CD4-positive, alpha-beta T cell (primary cell): Measurements from ENCODE around the gene HTRA2. TPM values are rescaled to one million over a fixed set of nuclear protein-coding genes. Genes with fewer than 3 reads are reported as not detected.

ENCODE experiments used
- ATAC-seq: fragments of 200-7000 bp; cut with Tn5 transposase; one replicate; pipeline ENCODE4 v1.10.0; 2022; ENCODE audit warnings: mild to moderate bottlenecking; ENCODE audit not compliant: poor library complexity
- CTCF ChIA-PET: fragments of 350-600 bp; sonication (Branson Sonifier 250); formaldehyde crosslinking; loops from one replicate; lab custom pipeline; 2021; ENCODE audit warnings: antibody characterized with exemption, inconsistent platforms; lab: Charles Lee
- POLR2A ChIA-PET: fragments of 350-600 bp; sonication (Branson Sonifier 250); formaldehyde crosslinking; loops from one replicate; lab custom pipeline; 2021; ENCODE audit warnings: antibody characterized with exemption, inconsistent platforms; lab: Charles Lee
- DNase-seq, 14 experiments: peaks; one replicate each; pipeline ENCODE4 v3.0.0-alpha.2; 2013 to 2020; ENCODE audit warnings: mixed read lengths in 2 of 14
- H3K27ac ChIP-seq, 2 donors: one replicate each; pipeline versions ENCODE4 v1.5.1 to v1.7.0; 2013; ENCODE audit warnings: low read length in 2 of 2, low read depth in 1 of 2, mild to moderate bottlenecking in 1 of 2
- H3K27me3 ChIP-seq, 2 experiments: 1 replicate in 1 of 2; 2 replicates in 1 of 2; pipeline versions ENCODE4 v1.6.1 to v1.7.0; 2013; ENCODE audit warnings: low read length in 2 of 2, control low read depth in 1 of 2, mild to moderate bottlenecking in 1 of 2, moderate library complexity in 1 of 2; ENCODE audit not compliant: insufficient read depth in 2 of 2, control insufficient read depth in 1 of 2
- H3K36me3 ChIP-seq: one replicate; pipeline ENCODE4 v1.6.1; 2013; ENCODE audit warnings: low read length, control low read depth; ENCODE audit not compliant: insufficient read depth
- H3K4me1 ChIP-seq: one replicate; pipeline ENCODE4 v1.6.1; 2013; ENCODE audit warnings: low read length, control low read depth; ENCODE audit not compliant: insufficient read depth
- H3K4me3 ChIP-seq: one replicate; pipeline ENCODE4 v1.5.1; 2013; ENCODE audit warnings: mild to moderate bottlenecking, low read length, moderate library complexity
- H3K9me3 ChIP-seq, 2 experiments: 1 replicate in 1 of 2; 2 replicates in 1 of 2; pipeline versions ENCODE4 v1.6.1 to v1.7.0; 2013; ENCODE audit warnings: low read length in 2 of 2, mild to moderate bottlenecking in 2 of 2, control low read depth in 1 of 2, moderate library complexity in 1 of 2; ENCODE audit not compliant: control insufficient read depth in 1 of 2, insufficient read depth in 1 of 2
- H3K27ac Mint-ChIP-seq: one replicate; pipeline ENCODE4 v1.8.0; 2020; ENCODE audit warnings: mixed read lengths
- H3K27me3 Mint-ChIP-seq: one replicate; pipeline ENCODE4 v1.8.0; 2021; ENCODE audit warnings: mixed read lengths
- H3K36me3 Mint-ChIP-seq: one replicate; pipeline ENCODE4 v1.8.0; 2021; ENCODE audit warnings: low read depth, mixed read lengths
- H3K4me1 Mint-ChIP-seq: one replicate; pipeline ENCODE4 v1.8.0; 2021; ENCODE audit warnings: low read depth, mixed read lengths
- H3K4me3 Mint-ChIP-seq: one replicate; pipeline ENCODE4 v1.8.0; 2020; ENCODE audit warnings: mild to moderate bottlenecking, mixed read lengths
- H3K9me3 Mint-ChIP-seq: one replicate; pipeline ENCODE4 v1.8.0; 2020; ENCODE audit warnings: mixed read lengths
- intact Hi-C, 2 experiments: fragments of 100-400 bp; cut with DNase I in 1 of 2; cut with micrococcal nuclease in 1 of 2; formaldehyde crosslinking; loops; one replicate each; pipeline versions ENCODE4 v1.15.1 to v1.9.0; 2023 to 2025; cut with DNase I, micrococcal nuclease
- total RNA-seq, 174 experiments: library from RNA in 2 of 174; stranded (reverse) in 2 of 174; gene quantifications; one replicate each; pipeline ENCODE4 v1.2.3 and lab custom pipeline; 2021 to 2026
- TF ChIP-seq, protein P1 (sequence below): fragments of 200-600 bp; IDR thresholded peaks from one replicate; pipeline ENCODE4 v1.8.0; 2022; ENCODE audit warnings: antibody characterized with exemption, mild to moderate bottlenecking

The HTRA2 gene
- total RNA-seq, 2 experiments from 2014 or later: 15.3 to 16.0 TPM

DNA sequence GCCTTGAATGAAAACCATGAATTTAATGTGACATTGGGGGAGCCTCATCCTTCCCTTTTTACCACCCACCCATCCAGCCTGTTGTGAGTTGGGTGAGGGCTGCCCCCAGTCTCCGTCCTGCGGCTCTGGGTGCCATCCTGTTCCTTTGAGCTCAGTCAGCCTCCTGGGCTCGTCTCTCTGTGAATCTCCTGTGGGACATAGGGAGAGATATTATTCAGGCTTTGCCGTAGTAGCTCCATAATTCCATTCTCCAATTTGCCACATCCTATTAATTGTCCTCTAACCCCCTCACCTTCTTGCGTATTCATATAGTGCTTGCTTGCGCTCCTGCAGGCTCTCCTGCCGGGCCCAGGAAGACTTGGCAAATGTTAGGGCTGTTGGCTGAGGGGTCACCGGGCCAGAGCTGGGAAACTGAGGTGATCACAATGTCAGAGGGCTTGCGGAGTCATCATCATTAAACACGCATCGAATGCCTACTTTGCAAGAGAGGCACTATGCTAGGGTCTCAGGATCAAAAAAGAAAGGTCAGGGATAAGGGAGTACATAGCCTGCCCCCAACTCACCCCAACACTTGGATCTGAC lies 3.0 kb upstream of the HTRA2 start:
- H3K4me1 ChIP-seq: peaks cover 34% of the 10 kb centered on the region
- ChIA-PET POLR2A (interaction anchor here (0.7 to 1.9 kb wide), 6 partner anchors 11 to 348 kb away, joined by 3 to 8 read pairs (median 4); partner anchors contain the start of genes CCDC142, INO80B, MOB1A and MRPL53), CTCF (no interaction called here)
- peak overlapping the region; percentile 88 for H3K4me3 Mint-ChIP-seq
- no peak for ATAC-seq
- H3K36me3 ChIP-seq: peaks cover 32% of the 10 kb centered on the region
- TF ChIP-seq, protein P1, sequence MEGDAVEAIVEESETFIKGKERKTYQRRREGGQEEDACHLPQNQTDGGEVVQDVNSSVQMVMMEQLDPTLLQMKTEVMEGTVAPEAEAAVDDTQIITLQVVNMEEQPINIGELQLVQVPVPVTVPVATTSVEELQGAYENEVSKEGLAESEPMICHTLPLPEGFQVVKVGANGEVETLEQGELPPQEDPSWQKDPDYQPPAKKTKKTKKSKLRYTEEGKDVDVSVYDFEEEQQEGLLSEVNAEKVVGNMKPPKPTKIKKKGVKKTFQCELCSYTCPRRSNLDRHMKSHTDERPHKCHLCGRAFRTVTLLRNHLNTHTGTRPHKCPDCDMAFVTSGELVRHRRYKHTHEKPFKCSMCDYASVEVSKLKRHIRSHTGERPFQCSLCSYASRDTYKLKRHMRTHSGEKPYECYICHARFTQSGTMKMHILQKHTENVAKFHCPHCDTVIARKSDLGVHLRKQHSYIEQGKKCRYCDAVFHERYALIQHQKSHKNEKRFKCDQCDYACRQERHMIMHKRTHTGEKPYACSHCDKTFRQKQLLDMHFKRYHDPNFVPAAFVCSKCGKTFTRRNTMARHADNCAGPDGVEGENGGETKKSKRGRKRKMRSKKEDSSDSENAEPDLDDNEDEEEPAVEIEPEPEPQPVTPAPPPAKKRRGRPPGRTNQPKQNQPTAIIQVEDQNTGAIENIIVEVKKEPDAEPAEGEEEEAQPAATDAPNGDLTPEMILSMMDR: no peak
- peak overlapping the region; percentile 71 for H3K27ac Mint-ChIP-seq
- peaks cover 35% of the 10 kb centered on the region for H3K4me1 Mint-ChIP-seq
- intact Hi-C loops: no loop called here
- peaks cover 11% of the 10 kb centered on the region for H3K27me3 Mint-ChIP-seq
- H3K9me3 ChIP-seq: peaks cover 0 to 6% of the 10 kb centered on the region in 2 experiments
- H3K27ac ChIP-seq: no peak overlapping the region
- no peak overlapping the region for H3K4me3 ChIP-seq
- H3K9me3 Mint-ChIP-seq: no peaks in the 10 kb centered on the region
- no peak for DNase-seq
- peaks cover 51% of the 10 kb centered on the region for H3K36me3 Mint-ChIP-seq
- H3K27me3 ChIP-seq: no peaks in the 10 kb centered on the region

DNA sequence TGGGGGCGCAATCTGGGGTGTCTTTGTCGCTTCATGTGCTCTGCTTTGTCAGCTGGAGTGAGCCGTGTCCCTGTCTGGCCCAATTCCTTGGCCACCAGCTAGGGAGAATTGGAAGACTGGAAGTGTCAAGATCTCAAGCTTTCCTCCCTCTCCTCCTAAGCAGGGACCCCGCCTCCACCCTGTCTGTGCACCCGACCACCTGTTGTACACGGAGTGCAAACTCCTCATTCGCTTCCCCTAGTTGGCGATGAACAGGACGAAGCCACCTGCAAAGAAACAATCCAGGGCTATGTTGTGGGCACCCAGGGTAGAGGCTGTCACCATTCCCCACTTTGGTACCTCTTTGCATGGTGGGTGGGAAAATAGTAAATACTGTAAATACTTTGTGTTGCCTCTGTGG lies 2.0 kb upstream of the HTRA2 start:
- Histone ChIP-seq H3K36me3 (peaks cover 36% of the 10 kb centered on the region), H3K4me1 (peaks cover 35% of the 10 kb centered on the region), H3K27me3 (no peaks in the 10 kb centered on the region), H3K4me3 (no peak overlapping the region), H3K27ac (no peak overlapping the region), H3K9me3 (peaks cover 0 to 6% of the 10 kb centered on the region in 2 experiments)
- Mint-ChIP-seq H3K27me3 (peaks cover 1% of the 10 kb centered on the region), H3K9me3 (no peaks in the 10 kb centered on the region), H3K36me3 (peaks cover 57% of the 10 kb centered on the region), H3K4me3 (peak overlapping the region; percentile 92), H3K27ac (peak overlapping the region; percentile 89), H3K4me1 (peaks cover 42% of the 10 kb centered on the region)
- CTCF ChIA-PET: interaction anchor here (1.5 kb wide), 1 partner anchor 73 kb away, joined by 3 read pairs; the partner anchor contains the start of gene INO80B
- ATAC-seq (no peak), DNase-seq (no peak)
- POLR2A ChIA-PET: interaction anchor here (2.4 to 2.5 kb wide), 2 partner anchors 14 to 28 kb away, joined by 10 read pairs; partner anchors contain the start of genes LBX2 and TLX2
- TF ChIP-seq, protein P1: no peak
- intact Hi-C loops: loop anchor here in 1 of 2 experiments (2.0 kb wide), 2 partner anchors 13 to 45 kb away; partner anchors contain the start of genes CCDC142, TLX2 and TTC31

DNA sequence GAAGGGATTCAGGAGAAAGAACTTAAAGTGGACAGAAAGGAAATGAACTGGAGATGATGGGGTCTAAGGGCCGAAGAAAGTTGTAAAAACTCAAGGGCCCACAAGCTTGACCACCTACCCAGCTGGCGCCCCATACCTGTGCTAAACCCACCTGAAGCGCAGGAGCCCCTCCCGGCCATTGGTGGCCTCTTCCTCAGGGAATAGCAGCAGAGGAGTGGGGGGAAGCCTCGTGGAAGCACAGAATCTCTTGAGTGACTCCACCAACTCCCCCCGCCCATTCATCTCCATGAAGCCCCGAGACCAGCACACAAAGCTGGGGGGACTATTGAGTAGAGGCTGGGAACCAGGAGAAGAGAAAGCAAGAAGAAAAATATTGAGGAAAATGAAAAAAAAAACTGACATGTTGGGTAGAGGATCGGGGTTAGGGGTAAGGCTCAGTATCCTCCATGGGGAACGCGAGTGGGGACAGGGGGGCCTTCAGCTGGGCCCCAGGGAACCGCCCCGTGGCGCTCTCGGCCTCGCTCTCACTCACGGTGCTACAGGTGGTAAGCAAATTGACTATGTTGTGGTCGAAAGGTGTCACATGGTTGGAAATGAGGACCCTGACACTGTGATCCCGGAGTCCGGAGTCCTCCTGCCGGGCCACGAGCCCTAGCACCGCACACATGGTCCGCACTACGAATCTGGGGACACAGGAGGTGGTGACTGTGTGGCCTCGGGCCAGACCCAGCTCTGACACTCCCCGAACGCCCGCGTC lies 955 bp upstream of the HTRA2 start:
- ATAC-seq (peak; percentile 1), DNase-seq (peak in 2 of 14 experiments; percentile 14 to 28)
- Histone ChIP-seq H3K4me3 (peak overlapping the region; percentile 84), H3K27me3 (no peaks in the 10 kb centered on the region), H3K27ac (peak overlapping the region; percentile 79 to 86), H3K9me3 (peaks cover 0 to 6% of the 10 kb centered on the region in 2 experiments), H3K4me1 (peaks cover 35% of the 10 kb centered on the region), H3K36me3 (peaks cover 42% of the 10 kb centered on the region)
- TF ChIP-seq, protein P1: no peak
- Mint-ChIP-seq H3K27me3 (no peaks in the 10 kb centered on the region), H3K9me3 (no peaks in the 10 kb centered on the region), H3K27ac (peak overlapping the region; percentile 89), H3K4me3 (peak overlapping the region; percentile 92), H3K4me1 (peaks cover 42% of the 10 kb centered on the region), H3K36me3 (peaks cover 57% of the 10 kb centered on the region)
- POLR2A ChIA-PET: interaction anchor here (1.4 to 3.8 kb wide), 13 partner anchors 8 to 137 kb away, joined by 4 to 37 read pairs (median 11); partner anchors contain the start of genes CCDC142, INO80B, LBX2 and MRPL53
- intact Hi-C loops: loop anchor here (1.0 to 2.0 kb wide), 5 partner anchors 14 to 46 kb away; partner anchors contain the start of genes CCDC142 (in 1 of the 2), DOK1 (in 1 of the 2), PCGF1 (in 1 of the 2) and TLX2 (in 1 of the 2)
- CTCF ChIA-PET: interaction anchor here (0.8 to 4.6 kb wide), 6 partner anchors 14 to 74 kb away, joined by 3 to 34 read pairs (median 5); partner anchors contain the start of genes CCDC142, INO80B, PCGF1 and TLX2
